GM18873 (cell line): Measurements from ENCODE around the gene RIMBP3C.
"Not testable (repeated sequence)": the region's sequence is repeated elsewhere in the genome, so short reads cannot be mapped to it uniquely, and the experiment has no call there.

Source experiments
- ATAC-seq: cut with Tn5 transposase; IDR thresholded peaks from one replicate; pipeline ENCODE4 v1.9.1; 2021; ENCODE audit warnings: mild to moderate bottlenecking, moderate library complexity, moderate number of reproducible peaks; ENCODE audit not compliant: unreplicated experiment, low FRiP score

RIMBP3C gene

GRCh38 chr22:21532863-21533648 is 18.2 kb downstream of the RIMBP3C start:
- ATAC-seq, result not testable (repeated sequence)

- ATAC-seq, result not testable (repeated sequence)
Measured at GRCh38 chr22:21531525-21531924, 19.7 kb downstream of the RIMBP3C start.

- ATAC-seq, result not testable (repeated sequence)
Measured at GRCh38 chr22:21526705-21527500, 24.4 kb downstream of the RIMBP3C start.

GRCh38 chr22:21516970-21517764 is 34.1 kb downstream of the RIMBP3C start:
- ATAC-seq, result not testable (repeated sequence)

DNA sequence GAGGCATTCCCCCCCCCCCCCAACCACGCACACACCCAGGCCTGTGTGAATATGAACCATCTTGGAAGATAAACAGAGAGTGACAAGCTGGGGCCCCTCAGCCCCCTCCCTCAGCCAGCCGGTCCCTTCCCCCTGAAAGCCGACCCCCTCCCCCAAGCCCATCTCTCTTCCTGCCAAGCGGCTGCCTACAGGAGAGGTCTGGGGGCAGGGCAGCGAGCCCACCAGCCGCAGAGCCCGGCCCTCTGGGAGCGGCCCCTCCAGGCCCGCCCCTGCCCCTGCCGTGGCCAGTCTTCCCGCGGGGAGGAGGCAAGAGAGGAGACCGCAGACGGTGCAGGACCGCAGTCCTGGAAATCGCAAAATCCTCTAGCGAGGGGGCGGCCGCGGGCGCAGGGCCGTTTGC is 34.7 kb downstream of the RIMBP3C start:
- ATAC-seq, result not testable (repeated sequence)

GRCh38 chr22:21515234-21515633 is 36.0 kb downstream of the RIMBP3C start:
- ATAC-seq, result not testable (repeated sequence)

GRCh38 chr22:21514117-21514516 is 37.1 kb downstream of the RIMBP3C start:
- ATAC-seq, result not testable (repeated sequence)

GRCh38 chr22:21512022-21512421 is 39.2 kb downstream of the RIMBP3C start:
- not testable (repeated sequence) for ATAC-seq

DNA sequence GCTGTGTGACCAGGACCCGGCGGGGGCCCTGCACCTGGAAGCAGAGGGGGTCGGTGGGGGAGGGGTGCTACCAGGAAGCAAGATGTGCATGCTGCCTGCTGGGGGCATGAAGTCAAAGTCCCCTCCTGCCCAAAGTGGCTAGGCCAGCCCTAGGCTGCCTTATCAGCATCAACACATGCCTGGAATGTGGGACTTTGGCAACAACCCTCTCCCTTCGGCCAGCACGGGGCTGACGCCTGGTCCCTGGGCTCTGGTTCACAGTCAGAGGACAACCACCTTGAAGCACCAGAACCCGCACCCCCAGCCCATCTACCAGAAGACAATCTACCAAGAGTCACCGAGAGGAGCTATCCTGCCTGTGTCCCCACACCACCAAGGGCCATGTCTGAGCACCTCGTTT is 40.9 kb downstream of the RIMBP3C start:
- not testable (repeated sequence) for ATAC-seq

GRCh38 chr22:21499623-21500506 is 51.4 kb downstream of the RIMBP3C start:
- ATAC-seq, result not testable (repeated sequence)

- not testable (repeated sequence) for ATAC-seq
Measured at GRCh38 chr22:21498489-21498888, 52.8 kb downstream of the RIMBP3C start.

GRCh38 chr22:21497984-21498383 is 53.3 kb downstream of the RIMBP3C start:
- not testable (repeated sequence) for ATAC-seq
